ENCODE measurements around the gene SNX10.
"Not testable (repeated sequence)": the region's sequence is repeated elsewhere in the genome, so short reads cannot be mapped to it uniquely, and the experiment has no call there.

The SNX10 gene

GRCh38 chr7:26291699-26292538 is at the start of gene SNX10:
TSS of gene SNX10 (plus strand) at chr7:26291862. CDS start at chr7:26346443, 54,581 bp downstream.
- peak; percentile 39 to 55 for DNase-seq (ENCODE audit: low read depth in 2 of 2)

- DNase-seq (ENCODE audit: low read depth in 2 of 2) = no peak
Observed at GRCh38 chr7:26245150-26245549, 46.5 kb upstream of the SNX10 start.

- no peak for DNase-seq (ENCODE audit: low read depth in 2 of 2)
Observed at GRCh38 chr7:26250239-26250638, 41.4 kb upstream of the SNX10 start.

- not testable (repeated sequence) for DNase-seq (ENCODE audit: low read depth in 2 of 2)
Observed at GRCh38 chr7:26261866-26262265, 29.8 kb upstream of the SNX10 start.

GRCh38 chr7:26265065-26265464 is 26.6 kb upstream of the SNX10 start:
- no peak for DNase-seq (ENCODE audit: low read depth in 2 of 2)

GRCh38 chr7:26265499-26266075 is 26.1 kb upstream of the SNX10 start:
- DNase-seq (ENCODE audit: low read depth in 2 of 2) = no peak

GRCh38 chr7:26267601-26268166 is 24.0 kb upstream of the SNX10 start:
- DNase-seq (ENCODE audit: low read depth in 2 of 2) = no peak

GRCh38 chr7:26275213-26275612 is 16.4 kb upstream of the SNX10 start:
- no peak for DNase-seq (ENCODE audit: low read depth in 2 of 2)

- no peak for DNase-seq (ENCODE audit: low read depth in 2 of 2)
Observed at GRCh38 chr7:26278770-26279169, 12.9 kb upstream of the SNX10 start.

GRCh38 chr7:26279405-26279804 is 12.3 kb upstream of the SNX10 start:
- no peak for DNase-seq (ENCODE audit: low read depth in 2 of 2)

- DNase-seq (ENCODE audit: low read depth in 2 of 2) = no peak
Observed at GRCh38 chr7:26280097-26280496, 11.6 kb upstream of the SNX10 start.

GRCh38 chr7:26280723-26281122 is 10.9 kb upstream of the SNX10 start:
- DNase-seq (ENCODE audit: low read depth in 2 of 2) = no peak

GRCh38 chr7:26284477-26284876 is 7.2 kb upstream of the SNX10 start:
- no peak for DNase-seq (ENCODE audit: low read depth in 2 of 2)

- no peak for DNase-seq (ENCODE audit: low read depth in 2 of 2)
Observed at GRCh38 chr7:26284995-26285632, 6.5 kb upstream of the SNX10 start.

GRCh38 chr7:26286157-26286556 is 5.5 kb upstream of the SNX10 start:
- DNase-seq (ENCODE audit: low read depth in 2 of 2) = no peak

GRCh38 chr7:26288126-26288525 is 3.5 kb upstream of the SNX10 start:
- not testable (repeated sequence) for DNase-seq (ENCODE audit: low read depth in 2 of 2)

GRCh38 chr7:26291251-26291650 is 411 bp upstream of the SNX10 start:
- DNase-seq (ENCODE audit: low read depth in 2 of 2) = no peak

- no peak for DNase-seq (ENCODE audit: low read depth in 2 of 2)
Observed at GRCh38 chr7:26292768-26293560, 1.3 kb downstream of the SNX10 start.

- DNase-seq (ENCODE audit: low read depth in 2 of 2) = peak; percentile 24 to 33
Observed at GRCh38 chr7:26293569-26294308, 2.1 kb downstream of the SNX10 start.

GRCh38 chr7:26295015-26295414 is 3.4 kb downstream of the SNX10 start:
- DNase-seq (ENCODE audit: low read depth in 2 of 2) = no peak

GRCh38 chr7:26295586-26295985 is 3.9 kb downstream of the SNX10 start:
- DNase-seq (ENCODE audit: low read depth in 2 of 2) = no peak

All from stimulated activated CD8-positive, alpha-beta memory T cell treated with anti-CD3 and anti-CD28 coated beads, Interleukin-2, amount 100 ng/mL, for 1 hour (primary cell).